ENCODE measurements around the gene ADAMTS17. TPM values are rescaled to one million over a fixed set of nuclear protein-coding genes. Genes with fewer than 3 reads are reported as not detected.

ADAMTS17 gene
- total and polyA plus RNA-seq, 4 donors: 0.28 to 46.9 (median 9.1) TPM

DNA sequence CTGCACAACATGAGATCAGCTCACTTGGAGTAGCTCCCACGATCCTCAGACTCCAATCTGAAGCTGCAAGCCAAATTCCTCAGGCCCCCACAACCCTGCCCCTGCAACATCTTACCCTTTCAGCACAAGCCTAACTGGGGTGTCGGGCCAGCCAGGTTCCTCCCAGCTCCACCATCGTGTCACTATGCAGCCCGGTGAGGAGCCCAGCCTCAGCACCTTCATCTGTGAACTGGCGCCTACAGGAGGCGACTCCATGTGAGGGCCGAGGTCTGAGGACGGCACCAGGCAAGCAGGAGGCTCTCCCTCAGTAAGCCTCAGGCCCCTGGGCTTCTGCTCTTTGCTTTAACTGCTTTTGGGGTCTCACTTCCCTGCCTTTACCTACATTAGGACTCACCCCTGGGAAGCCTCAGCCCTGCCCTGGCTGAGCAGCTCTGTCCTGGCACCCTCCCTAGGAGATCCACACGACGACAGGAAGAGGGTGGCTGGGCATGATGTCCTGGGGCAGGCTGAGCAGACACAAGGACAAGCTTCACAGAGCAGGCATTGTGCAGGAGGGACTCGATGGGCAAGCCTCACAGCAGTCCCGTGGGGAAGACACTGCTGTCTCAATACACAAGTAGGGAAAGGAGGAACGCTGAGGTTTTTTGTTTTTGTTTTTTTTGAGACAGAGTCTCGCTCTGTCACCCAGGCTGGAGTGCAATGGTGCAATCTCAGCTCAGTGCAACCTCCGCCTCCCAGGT, 104.6 kb downstream of the ADAMTS17 start:
- Histone ChIP-seq H3K9me3 (ENCODE audit: control insufficient read depth in 4 of 4, low read length in 3 of 4) (no peaks in the 10 kb centered on the region), H3K9ac (ENCODE audit: low read depth in 1 of 2, low read length in 2 of 2) (no peak overlapping the region), H3K36me3 (ENCODE audit: control insufficient read depth in 4 of 4, insufficient read depth in 3 of 4, low read depth in 1 of 4, low read length in 3 of 4) (peaks cover 0 to 2% (median 0%) of the 10 kb centered on the region in 4 donors), H3K27me3 (ENCODE audit: control insufficient read depth in 4 of 4, insufficient read depth in 4 of 4, low read length in 3 of 4) (no peaks in the 10 kb centered on the region), H3K4me3 (ENCODE audit: low read depth in 1 of 3, low read length in 3 of 3) (no peak overlapping the region), H3K27ac (ENCODE audit: low read depth in 1 of 2, low read length in 2 of 2) (no peak overlapping the region), H3K4me1 (ENCODE audit: control insufficient read depth in 4 of 4, insufficient read depth in 4 of 4, low read length in 3 of 4) (peaks cover 5 to 12% (median 9%) of the 10 kb centered on the region in 4 donors)
- WGBS: 91% methylated on average over 15 of the region's 15 CpGs
- TF ChIP-seq, protein P1, sequence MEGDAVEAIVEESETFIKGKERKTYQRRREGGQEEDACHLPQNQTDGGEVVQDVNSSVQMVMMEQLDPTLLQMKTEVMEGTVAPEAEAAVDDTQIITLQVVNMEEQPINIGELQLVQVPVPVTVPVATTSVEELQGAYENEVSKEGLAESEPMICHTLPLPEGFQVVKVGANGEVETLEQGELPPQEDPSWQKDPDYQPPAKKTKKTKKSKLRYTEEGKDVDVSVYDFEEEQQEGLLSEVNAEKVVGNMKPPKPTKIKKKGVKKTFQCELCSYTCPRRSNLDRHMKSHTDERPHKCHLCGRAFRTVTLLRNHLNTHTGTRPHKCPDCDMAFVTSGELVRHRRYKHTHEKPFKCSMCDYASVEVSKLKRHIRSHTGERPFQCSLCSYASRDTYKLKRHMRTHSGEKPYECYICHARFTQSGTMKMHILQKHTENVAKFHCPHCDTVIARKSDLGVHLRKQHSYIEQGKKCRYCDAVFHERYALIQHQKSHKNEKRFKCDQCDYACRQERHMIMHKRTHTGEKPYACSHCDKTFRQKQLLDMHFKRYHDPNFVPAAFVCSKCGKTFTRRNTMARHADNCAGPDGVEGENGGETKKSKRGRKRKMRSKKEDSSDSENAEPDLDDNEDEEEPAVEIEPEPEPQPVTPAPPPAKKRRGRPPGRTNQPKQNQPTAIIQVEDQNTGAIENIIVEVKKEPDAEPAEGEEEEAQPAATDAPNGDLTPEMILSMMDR (IDR thresholded peaks at IDR 0.05; ENCODE audit: low read depth, low read length, missing input control): no peak
- TF ChIP-seq, protein P2, sequence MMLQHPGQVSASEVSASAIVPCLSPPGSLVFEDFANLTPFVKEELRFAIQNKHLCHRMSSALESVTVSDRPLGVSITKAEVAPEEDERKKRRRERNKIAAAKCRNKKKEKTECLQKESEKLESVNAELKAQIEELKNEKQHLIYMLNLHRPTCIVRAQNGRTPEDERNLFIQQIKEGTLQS (IDR thresholded peaks at IDR 0.05): no peak
- DNase-seq (ENCODE audit: low spot score): no peak

DNA sequence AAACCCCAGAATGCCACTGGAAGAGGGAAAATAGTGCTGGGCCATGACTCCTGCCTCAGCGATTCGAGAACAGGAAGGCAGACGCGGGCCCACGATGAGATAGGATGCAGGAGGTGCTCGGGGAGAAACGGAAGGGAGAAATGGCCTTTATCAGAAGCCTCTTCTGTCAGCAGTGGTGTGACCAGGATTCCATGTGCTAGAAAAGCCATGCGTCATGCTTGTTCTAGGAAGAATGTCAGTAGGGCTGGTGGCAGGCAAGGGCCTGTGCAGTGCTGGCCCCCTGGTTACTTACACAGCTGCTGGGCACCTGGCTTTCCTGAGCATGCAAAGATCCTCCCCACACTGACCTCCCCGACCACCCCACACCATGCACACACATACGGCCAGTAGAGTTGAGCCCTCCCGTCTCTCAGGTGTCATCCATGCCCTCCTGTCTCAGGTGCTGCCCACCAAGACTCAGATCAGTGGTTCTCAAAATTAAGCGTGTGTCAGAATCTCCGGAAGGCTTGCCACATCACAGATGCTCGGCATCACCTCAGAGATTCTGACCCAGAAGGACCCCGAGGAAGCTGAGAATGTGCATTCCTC, 106.7 kb downstream of the ADAMTS17 start:
- no peaks in the 10 kb centered on the region for H3K9me3 ChIP-seq (ENCODE audit: control insufficient read depth in 4 of 4, low read length in 3 of 4)
- no peak overlapping the region for H3K9ac ChIP-seq (ENCODE audit: low read depth in 1 of 2, low read length in 2 of 2)
- WGBS: 84% methylated on average over 15 of the region's 15 CpGs
- no peaks in the 10 kb centered on the region for H3K4me1 ChIP-seq (ENCODE audit: control insufficient read depth in 4 of 4, insufficient read depth in 4 of 4, low read length in 3 of 4)
- TF ChIP-seq NR2F2 (IDR thresholded peaks at IDR 0.05) (no peak), FOXA1 (IDR thresholded peaks at IDR 0.05) (no peak), RAD21 (IDR thresholded peaks at IDR 0.05) (no peak), HNF4G (IDR thresholded peaks at IDR 0.05) (no peak), YY1 (IDR thresholded peaks at IDR 0.05) (no peak)
- TF ChIP-seq, protein P3, sequence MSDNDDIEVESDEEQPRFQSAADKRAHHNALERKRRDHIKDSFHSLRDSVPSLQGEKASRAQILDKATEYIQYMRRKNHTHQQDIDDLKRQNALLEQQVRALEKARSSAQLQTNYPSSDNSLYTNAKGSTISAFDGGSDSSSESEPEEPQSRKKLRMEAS (IDR thresholded peaks at IDR 0.05): no peak
- TF ChIP-seq, protein P1 (IDR thresholded peaks at IDR 0.05; ENCODE audit: low read depth, low read length, missing input control): no peak
- no peak for DNase-seq (ENCODE audit: low spot score)
- H3K36me3 ChIP-seq (ENCODE audit: control insufficient read depth in 4 of 4, insufficient read depth in 3 of 4, low read depth in 1 of 4, low read length in 3 of 4): peaks cover 0 to 2% (median 0%) of the 10 kb centered on the region in 4 donors
- no peaks in the 10 kb centered on the region for H3K27me3 ChIP-seq (ENCODE audit: control insufficient read depth in 4 of 4, insufficient read depth in 4 of 4, low read length in 3 of 4)
- H3K4me3 ChIP-seq (ENCODE audit: low read depth in 1 of 3, low read length in 3 of 3): no peak overlapping the region
- no peak overlapping the region for H3K27ac ChIP-seq (ENCODE audit: low read depth in 1 of 2, low read length in 2 of 2)

DNA sequence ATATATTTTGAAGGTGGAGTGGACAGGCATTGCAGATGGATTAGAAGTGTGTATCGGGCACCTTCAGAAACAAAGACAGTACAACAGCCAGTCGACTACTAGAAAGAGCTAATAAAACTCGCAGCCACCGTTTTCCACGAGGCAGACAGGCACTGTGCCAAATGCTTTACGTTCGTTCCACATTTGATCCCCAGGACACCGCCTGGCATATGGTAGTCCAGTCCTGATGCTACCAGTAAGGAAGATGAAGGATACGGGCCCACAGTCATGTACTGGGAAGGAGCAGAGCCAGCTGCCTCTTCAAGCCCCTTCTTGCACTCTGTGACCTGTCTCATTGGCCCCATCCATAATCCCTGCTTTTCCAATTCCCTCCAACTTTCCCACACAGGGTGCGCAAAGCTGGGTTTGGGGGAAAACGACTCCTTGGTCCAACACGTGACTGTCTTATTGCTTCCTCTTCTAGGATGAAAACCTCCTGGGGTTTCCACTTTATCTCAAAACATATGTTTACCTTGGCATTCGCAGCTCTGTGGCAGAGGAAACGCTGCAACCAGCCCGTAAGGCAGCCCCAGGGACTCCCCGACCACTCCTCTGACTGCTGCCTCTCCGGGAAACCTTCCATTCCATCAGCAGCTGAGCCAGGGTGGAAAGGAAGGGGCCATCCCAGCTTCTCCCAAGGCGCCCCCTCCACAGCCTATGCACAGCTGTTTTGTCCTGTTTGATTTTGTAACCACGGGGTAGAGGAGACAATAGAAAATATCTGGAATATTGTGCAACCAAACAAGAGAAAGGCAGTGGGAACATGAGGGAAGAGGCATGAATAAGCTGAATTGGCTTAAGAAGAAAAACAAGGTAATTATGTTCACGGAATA, 107.4 kb downstream of the ADAMTS17 start:
- H3K9ac ChIP-seq (ENCODE audit: low read depth in 1 of 2, low read length in 2 of 2): no peak overlapping the region
- 65% methylated on average over 20 of the region's 20 CpGs for WGBS
- no peak overlapping the region for H3K4me3 ChIP-seq (ENCODE audit: low read depth in 1 of 3, low read length in 3 of 3)
- no peaks in the 10 kb centered on the region for H3K4me1 ChIP-seq (ENCODE audit: control insufficient read depth in 4 of 4, insufficient read depth in 4 of 4, low read length in 3 of 4)
- H3K36me3 ChIP-seq (ENCODE audit: control insufficient read depth in 4 of 4, insufficient read depth in 3 of 4, low read depth in 1 of 4, low read length in 3 of 4): peaks cover 0 to 2% (median 0%) of the 10 kb centered on the region in 4 donors
- no peaks in the 10 kb centered on the region for H3K27me3 ChIP-seq (ENCODE audit: control insufficient read depth in 4 of 4, insufficient read depth in 4 of 4, low read length in 3 of 4)
- no peaks in the 10 kb centered on the region for H3K9me3 ChIP-seq (ENCODE audit: control insufficient read depth in 4 of 4, low read length in 3 of 4)
- H3K27ac ChIP-seq (ENCODE audit: low read depth in 1 of 2, low read length in 2 of 2): no peak overlapping the region
- DNase-seq (ENCODE audit: low spot score): no peak
- TF ChIP-seq HNF4G (IDR thresholded peaks at IDR 0.05) (no peak), TAF1 (conservative IDR thresholded peaks at IDR 0.05) (no peak), EGR1 (IDR thresholded peaks at IDR 0.05; ENCODE audit: low read depth in 2 of 2) (no peak), SP1 (IDR thresholded peaks at IDR 0.05) (no peak), FOXA1 (IDR thresholded peaks at IDR 0.05) (no peak), FOXA2 (IDR thresholded peaks at IDR 0.05) (no peak), HNF4A (conservative IDR thresholded peaks at IDR 0.05) (no peak)
- TF ChIP-seq, protein P2 (IDR thresholded peaks at IDR 0.05): no peak
- TF ChIP-seq, protein P3 (IDR thresholded peaks at IDR 0.05): no peak
- TF ChIP-seq, protein P4, sequence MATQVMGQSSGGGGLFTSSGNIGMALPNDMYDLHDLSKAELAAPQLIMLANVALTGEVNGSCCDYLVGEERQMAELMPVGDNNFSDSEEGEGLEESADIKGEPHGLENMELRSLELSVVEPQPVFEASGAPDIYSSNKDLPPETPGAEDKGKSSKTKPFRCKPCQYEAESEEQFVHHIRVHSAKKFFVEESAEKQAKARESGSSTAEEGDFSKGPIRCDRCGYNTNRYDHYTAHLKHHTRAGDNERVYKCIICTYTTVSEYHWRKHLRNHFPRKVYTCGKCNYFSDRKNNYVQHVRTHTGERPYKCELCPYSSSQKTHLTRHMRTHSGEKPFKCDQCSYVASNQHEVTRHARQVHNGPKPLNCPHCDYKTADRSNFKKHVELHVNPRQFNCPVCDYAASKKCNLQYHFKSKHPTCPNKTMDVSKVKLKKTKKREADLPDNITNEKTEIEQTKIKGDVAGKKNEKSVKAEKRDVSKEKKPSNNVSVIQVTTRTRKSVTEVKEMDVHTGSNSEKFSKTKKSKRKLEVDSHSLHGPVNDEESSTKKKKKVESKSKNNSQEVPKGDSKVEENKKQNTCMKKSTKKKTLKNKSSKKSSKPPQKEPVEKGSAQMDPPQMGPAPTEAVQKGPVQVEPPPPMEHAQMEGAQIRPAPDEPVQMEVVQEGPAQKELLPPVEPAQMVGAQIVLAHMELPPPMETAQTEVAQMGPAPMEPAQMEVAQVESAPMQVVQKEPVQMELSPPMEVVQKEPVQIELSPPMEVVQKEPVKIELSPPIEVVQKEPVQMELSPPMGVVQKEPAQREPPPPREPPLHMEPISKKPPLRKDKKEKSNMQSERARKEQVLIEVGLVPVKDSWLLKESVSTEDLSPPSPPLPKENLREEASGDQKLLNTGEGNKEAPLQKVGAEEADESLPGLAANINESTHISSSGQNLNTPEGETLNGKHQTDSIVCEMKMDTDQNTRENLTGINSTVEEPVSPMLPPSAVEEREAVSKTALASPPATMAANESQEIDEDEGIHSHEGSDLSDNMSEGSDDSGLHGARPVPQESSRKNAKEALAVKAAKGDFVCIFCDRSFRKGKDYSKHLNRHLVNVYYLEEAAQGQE (IDR thresholded peaks at IDR 0.05): no peak
